Esophagus (tissue), 2 donors: ENCODE measurements around the gene KCND2. TPM values are rescaled to one million over a fixed set of nuclear protein-coding genes. Genes with fewer than 3 reads are reported as not detected.
"Not testable (repeated sequence)": the region's sequence is repeated elsewhere in the genome, so short reads cannot be mapped to it uniquely, and the experiment has no call there.

Experiments
- H3K27ac ChIP-seq, 2 donors: one replicate each; pipeline ENCODE4 v1.5.1; 2013; ENCODE audit warnings: low read depth in 2 of 2, mild to moderate bottlenecking in 2 of 2, inconsistent platforms in 1 of 2, low read length in 1 of 2, moderate library complexity in 1 of 2
- H3K27me3 ChIP-seq, 2 donors: one replicate each; pipeline ENCODE4 v1.6.1; 2013; ENCODE audit warnings: low read length in 2 of 2, control low read depth in 1 of 2, mild to moderate bottlenecking in 1 of 2; ENCODE audit not compliant: insufficient read depth in 2 of 2, control insufficient read depth in 1 of 2
- H3K36me3 ChIP-seq, 2 donors: one replicate each; pipeline ENCODE4 v1.6.1; 2013; ENCODE audit warnings: low read length in 1 of 2; ENCODE audit not compliant: control insufficient read depth in 2 of 2, insufficient read depth in 2 of 2
- H3K4me1 ChIP-seq, 2 donors: one replicate each; pipeline ENCODE4 v1.6.1; 2013; ENCODE audit warnings: low read length in 1 of 2; ENCODE audit not compliant: control insufficient read depth in 2 of 2, insufficient read depth in 2 of 2
- H3K4me3 ChIP-seq, 2 donors: one replicate each; pipeline ENCODE4 v1.5.1; 2013; ENCODE audit warnings: low read length in 2 of 2, mild to moderate bottlenecking in 2 of 2, low read depth in 1 of 2, moderate library complexity in 1 of 2
- H3K9me3 ChIP-seq, 2 donors: one replicate each; pipeline ENCODE4 v1.6.1; 2013; ENCODE audit warnings: mild to moderate bottlenecking in 2 of 2, low read depth in 1 of 2, low read length in 1 of 2, moderate library complexity in 1 of 2; ENCODE audit not compliant: control insufficient read depth in 2 of 2, insufficient read depth in 1 of 2
- WGBS, 2 donors: extraction: QIAGEN DNeasy Blood & Tissue Kit; methylation state at CpG; one replicate each; pipeline ENCODE4 v1.1.7; 2013; 5-methylcytosine and 5-hydroxymethylcytosine counted together
- polyA plus RNA-seq, 2 donors: library from polyadenylated mRNA; stranded (reverse); fragments of 200-250 nt; gene quantifications; one replicate each; pipeline ENCODE4 v1.2.3, GENCODE V29; 2013
- donor health status: healthy with polysubstance abuse.
- donor health status: Bipolar disorder and iron deficiency.

Gene KCND2
- polyA plus RNA-seq, result under 1 TPM in 1 of 2 donors, not detected in 1; 0.04 TPM

- 1 to 2% methylated on average over 58 to 69 of the region's 69 CpGs for WGBS, 2 donors
- H3K9me3 ChIP-seq, result no peaks in the 10 kb centered on the region
- H3K4me1 ChIP-seq, result peaks cover 0 to 11% of the 10 kb centered on the region in 2 donors
- no peak within 1 kb of the TSS for H3K27ac ChIP-seq
- H3K4me3 ChIP-seq, result peak within 1 kb of the TSS; percentile 34 to 43
- H3K36me3 ChIP-seq, result no peaks in the 10 kb centered on the region
- H3K27me3 ChIP-seq, result no peaks in the 10 kb centered on the region
Observed at GRCh38 chr7:120272701-120273475, at the start of gene KCND2. KCND2 (plus strand) TSS chr7:120273175.

GRCh38 chr7:120226188-120226587 lies 46.8 kb upstream of the KCND2 start:
- no peak overlapping the region for H3K4me3 ChIP-seq
- no peaks in the 10 kb centered on the region for H3K9me3 ChIP-seq
- H3K36me3 ChIP-seq, result no peaks in the 10 kb centered on the region
- H3K27ac ChIP-seq, result no peak overlapping the region
- no peaks in the 10 kb centered on the region for H3K4me1 ChIP-seq
- H3K27me3 ChIP-seq, result no peaks in the 10 kb centered on the region
- 36 to 39% methylated on average over 1 of the region's 1 CpG for WGBS, 2 donors

GRCh38 chr7:120227255-120227654 lies 45.7 kb upstream of the KCND2 start:
- 70 to 74% methylated on average over 3 of the region's 3 CpGs for whole genome bisulfite sequencing, 2 donors
- no peaks in the 10 kb centered on the region for H3K36me3 ChIP-seq
- no peaks in the 10 kb centered on the region for H3K27me3 ChIP-seq

GRCh38 chr7:120229084-120229483 lies 43.9 kb upstream of the KCND2 start:
- Histone ChIP-seq H3K36me3 (no peaks in the 10 kb centered on the region), H3K27ac (no peak overlapping the region), H3K4me1 (no peaks in the 10 kb centered on the region), H3K27me3 (no peaks in the 10 kb centered on the region), H3K4me3 (no peak overlapping the region), H3K9me3 (no peaks in the 10 kb centered on the region)
- 63 to 65% methylated on average over 3 of the region's 3 CpGs for WGBS, 2 donors

More at GRCh38 chr7:120227255-120227654, 45.7 kb upstream of the KCND2 start:
- no peaks in the 10 kb centered on the region for H3K9me3 ChIP-seq
- H3K4me1 ChIP-seq, result no peaks in the 10 kb centered on the region
- H3K27ac ChIP-seq, result no peak overlapping the region
- H3K4me3 ChIP-seq, result no peak overlapping the region

DNA sequence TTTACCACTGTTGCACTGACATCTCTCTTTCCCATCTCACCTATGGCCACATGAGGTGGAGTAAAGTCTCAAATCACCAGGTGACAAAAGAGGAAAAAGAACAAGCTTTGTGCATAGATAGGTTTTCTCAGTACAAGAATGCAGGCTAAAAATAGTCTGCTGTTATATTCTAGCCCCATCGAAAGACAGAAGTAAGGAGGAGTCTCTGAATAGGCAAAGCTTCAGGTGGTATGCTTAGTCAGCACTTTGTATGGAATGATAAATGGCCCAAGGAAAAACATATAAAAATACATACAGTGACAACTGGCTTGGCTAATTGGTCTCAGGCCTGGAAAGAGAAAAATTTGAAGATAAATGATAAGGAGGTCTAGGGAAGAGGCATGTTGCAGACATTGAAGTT lies 39.6 kb upstream of the KCND2 start:
- Histone ChIP-seq H3K27me3 (no peaks in the 10 kb centered on the region), H3K4me1 (no peaks in the 10 kb centered on the region), H3K27ac (no peak overlapping the region), H3K4me3 (no peak overlapping the region), H3K9me3 (no peaks in the 10 kb centered on the region), H3K36me3 (no peaks in the 10 kb centered on the region)
- WGBS, 2 donors, result 49 to 57% methylated on average over 1 of the region's 1 CpG

GRCh38 chr7:120240350-120240749 lies 32.6 kb upstream of the KCND2 start:
- H3K4me3 ChIP-seq, result not testable (repeated sequence)
- WGBS, 2 donors, result 68 to 72% methylated on average over 6 to 8 of the region's 8 CpGs

GRCh38 chr7:120241973-120242372 lies 31.0 kb upstream of the KCND2 start:
- Histone ChIP-seq H3K36me3 (no peaks in the 10 kb centered on the region), H3K27me3 (no peaks in the 10 kb centered on the region), H3K27ac (no peak overlapping the region), H3K9me3 (no peaks in the 10 kb centered on the region), H3K4me1 (no peaks in the 10 kb centered on the region), H3K4me3 (no peak overlapping the region)
- 83 to 95% methylated on average over 1 of the region's 1 CpG for WGBS, 2 donors

More at GRCh38 chr7:120240350-120240749, 32.6 kb upstream of the KCND2 start:
- H3K9me3 ChIP-seq, H3K4me1 ChIP-seq, H3K27me3 ChIP-seq, H3K27ac ChIP-seq, H3K36me3 ChIP-seq: not testable (repeated sequence)

- Histone ChIP-seq H3K27me3 (no peaks in the 10 kb centered on the region), H3K27ac (no peak overlapping the region), H3K9me3 (peaks cover 0 to 2% of the 10 kb centered on the region in 2 donors), H3K4me3 (no peak overlapping the region), H3K4me1 (no peaks in the 10 kb centered on the region), H3K36me3 (no peaks in the 10 kb centered on the region)
- WGBS, 2 donors, result 57 to 68% methylated on average over 1 of the region's 1 CpG
Observed at GRCh38 chr7:120254845-120255244, 18.1 kb upstream of the KCND2 start.

DNA sequence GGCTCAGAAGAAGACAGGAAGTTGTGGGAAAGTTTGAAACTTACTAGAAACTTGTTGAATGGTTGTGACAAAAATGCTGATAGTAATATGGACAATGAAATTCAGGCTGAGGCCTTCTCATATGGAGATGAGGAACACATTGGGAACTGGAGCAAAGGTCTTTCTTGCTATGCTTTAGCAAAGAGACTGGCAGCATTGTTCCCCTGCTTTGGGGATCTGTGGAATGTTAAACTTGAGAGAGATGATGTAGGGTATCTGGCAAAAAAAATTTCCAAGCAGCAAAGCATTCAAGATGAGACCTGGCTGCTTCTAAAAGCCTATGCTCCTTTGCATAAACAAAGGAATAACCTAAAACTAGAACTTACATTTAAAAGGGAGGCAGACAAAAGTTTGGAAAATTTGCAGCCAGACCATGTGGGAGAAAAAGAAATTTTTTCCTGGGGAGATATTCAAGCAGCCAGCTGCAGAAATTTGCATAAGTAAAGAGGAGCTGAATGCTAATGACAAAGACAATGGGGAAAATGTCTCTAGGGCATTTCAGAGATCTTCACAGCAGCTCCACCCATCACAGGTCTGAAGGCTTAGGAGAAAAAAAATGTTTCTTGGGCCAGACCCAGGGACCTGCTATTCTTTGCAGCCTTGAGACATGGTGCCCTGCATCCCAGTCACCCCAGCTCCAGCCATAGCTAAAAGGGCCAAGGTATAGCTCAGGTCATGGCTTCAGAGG lies 16.5 kb upstream of the KCND2 start:
- H3K9me3 ChIP-seq, result peaks cover 0 to 2% of the 10 kb centered on the region in 2 donors
- no peaks in the 10 kb centered on the region for H3K36me3 ChIP-seq
- H3K4me3 ChIP-seq, result no peak overlapping the region
- H3K27ac ChIP-seq, result no peak overlapping the region
- H3K27me3 ChIP-seq, result no peaks in the 10 kb centered on the region
- no peaks in the 10 kb centered on the region for H3K4me1 ChIP-seq
